Measurements from ENCODE around the gene FRMD5.

FRMD5 gene

GRCh38 chr15:44159492-44159891, 35.6 kb downstream of the FRMD5 start:
- DNase-seq (ENCODE audit: low read depth), result no peak

- DNase-seq (ENCODE audit: low read depth), result no peak
These were observed 37.0 kb downstream of the FRMD5 start for GRCh38 chr15:44158111-44158510.

GRCh38 chr15:44157679-44158078, 37.4 kb downstream of the FRMD5 start:
- no peak for DNase-seq (ENCODE audit: low read depth)

- DNase-seq (ENCODE audit: low read depth), result no peak
These were observed 41.7 kb downstream of the FRMD5 start for GRCh38 chr15:44153352-44153751.

GRCh38 chr15:44149224-44149623, 45.8 kb downstream of the FRMD5 start:
- no peak for DNase-seq (ENCODE audit: low read depth)

- DNase-seq (ENCODE audit: low read depth), result no peak
These were observed 46.5 kb downstream of the FRMD5 start for GRCh38 chr15:44148580-44148979.

- no peak for DNase-seq (ENCODE audit: low read depth)
These were observed 47.4 kb downstream of the FRMD5 start for GRCh38 chr15:44147636-44148035.

GRCh38 chr15:44145495-44145894, 49.6 kb downstream of the FRMD5 start:
- no peak for DNase-seq (ENCODE audit: low read depth)

- DNase-seq (ENCODE audit: low read depth), result no peak
These were observed 50.1 kb downstream of the FRMD5 start for GRCh38 chr15:44144992-44145391.

GRCh38 chr15:44144184-44144583, 50.9 kb downstream of the FRMD5 start:
- no peak for DNase-seq (ENCODE audit: low read depth)

- no peak for DNase-seq (ENCODE audit: low read depth)
These were observed 57.3 kb downstream of the FRMD5 start for GRCh38 chr15:44137750-44138149.

GRCh38 chr15:44136991-44137477, 58.0 kb downstream of the FRMD5 start:
- DNase-seq (ENCODE audit: low read depth), result no peak

GRCh38 chr15:44132057-44132456, 63.0 kb downstream of the FRMD5 start:
- no peak for DNase-seq (ENCODE audit: low read depth)

GRCh38 chr15:44130778-44131177, 64.3 kb downstream of the FRMD5 start:
- no peak for DNase-seq (ENCODE audit: low read depth)

GRCh38 chr15:44129911-44130310, 65.2 kb downstream of the FRMD5 start:
- DNase-seq (ENCODE audit: low read depth), result no peak

GRCh38 chr15:44128443-44128842, 66.6 kb downstream of the FRMD5 start:
- no peak for DNase-seq (ENCODE audit: low read depth)

- DNase-seq (ENCODE audit: low read depth), result no peak
These were observed 69.2 kb downstream of the FRMD5 start for GRCh38 chr15:44125879-44126278.

GRCh38 chr15:44102675-44103254, 92.3 kb downstream of the FRMD5 start:
- no peak for DNase-seq (ENCODE audit: low read depth)

- DNase-seq (ENCODE audit: low read depth), result no peak
These were observed 93.1 kb downstream of the FRMD5 start for GRCh38 chr15:44101944-44102343.

- no peak for DNase-seq (ENCODE audit: low read depth)
These were observed 93.8 kb downstream of the FRMD5 start for GRCh38 chr15:44101286-44101685.

- no peak for DNase-seq (ENCODE audit: low read depth)
These were observed 95.4 kb downstream of the FRMD5 start for GRCh38 chr15:44099671-44100070.

- no peak for DNase-seq (ENCODE audit: low read depth)
These were observed 97.5 kb downstream of the FRMD5 start for GRCh38 chr15:44097552-44097951.

GRCh38 chr15:44096596-44096995, 98.5 kb downstream of the FRMD5 start:
- DNase-seq (ENCODE audit: low read depth), result no peak

GRCh38 chr15:44094781-44095180, 100.3 kb downstream of the FRMD5 start:
- DNase-seq (ENCODE audit: low read depth), result no peak

- no peak for DNase-seq (ENCODE audit: low read depth)
These were observed 101.2 kb downstream of the FRMD5 start for GRCh38 chr15:44093836-44094235.
